ENCODE data around the gene SOD1. TPM values are rescaled to one million over a fixed set of nuclear protein-coding genes. Genes with fewer than 3 reads are reported as not detected.

Gene SOD1
- total RNA-seq, 3 donors from 2014 or later (not counting 1 experiment from before 2014, with no cell fraction given): 57.9 to 75.7 (median 64.8) TPM

GRCh38 chr21:31688603-31689368 is 29.3 kb downstream of the SOD1 start:
- H3K9me3 ChIP-seq (ENCODE audit: control insufficient read depth, insufficient read depth, low read length): no peaks in the 10 kb centered on the region
- Mint-ChIP-seq H3K4me1 (peaks cover 0 to 5% of the 10 kb centered on the region in 2 donors), H3K36me3 (peaks cover 14% of the 10 kb centered on the region), H3K27me3 (ENCODE audit: low read depth in 2 of 2) (no peaks in the 10 kb centered on the region), H3K9me3 (no peaks in the 10 kb centered on the region), H3K27ac (no peak overlapping the region), H3K4me3 (no peak overlapping the region)
- TF ChIP-seq, protein P1, sequence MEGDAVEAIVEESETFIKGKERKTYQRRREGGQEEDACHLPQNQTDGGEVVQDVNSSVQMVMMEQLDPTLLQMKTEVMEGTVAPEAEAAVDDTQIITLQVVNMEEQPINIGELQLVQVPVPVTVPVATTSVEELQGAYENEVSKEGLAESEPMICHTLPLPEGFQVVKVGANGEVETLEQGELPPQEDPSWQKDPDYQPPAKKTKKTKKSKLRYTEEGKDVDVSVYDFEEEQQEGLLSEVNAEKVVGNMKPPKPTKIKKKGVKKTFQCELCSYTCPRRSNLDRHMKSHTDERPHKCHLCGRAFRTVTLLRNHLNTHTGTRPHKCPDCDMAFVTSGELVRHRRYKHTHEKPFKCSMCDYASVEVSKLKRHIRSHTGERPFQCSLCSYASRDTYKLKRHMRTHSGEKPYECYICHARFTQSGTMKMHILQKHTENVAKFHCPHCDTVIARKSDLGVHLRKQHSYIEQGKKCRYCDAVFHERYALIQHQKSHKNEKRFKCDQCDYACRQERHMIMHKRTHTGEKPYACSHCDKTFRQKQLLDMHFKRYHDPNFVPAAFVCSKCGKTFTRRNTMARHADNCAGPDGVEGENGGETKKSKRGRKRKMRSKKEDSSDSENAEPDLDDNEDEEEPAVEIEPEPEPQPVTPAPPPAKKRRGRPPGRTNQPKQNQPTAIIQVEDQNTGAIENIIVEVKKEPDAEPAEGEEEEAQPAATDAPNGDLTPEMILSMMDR (IDR thresholded peaks at IDR 0.05): no peak
- DNase-seq: no peak
- H3K36me3 ChIP-seq (ENCODE audit: control insufficient read depth, insufficient read depth, low read length): peaks cover 85% of the 10 kb centered on the region
- no peaks in the 10 kb centered on the region for H3K4me1 ChIP-seq (ENCODE audit: control insufficient read depth, insufficient read depth, low read length)
- H3K4me3 ChIP-seq (ENCODE audit: low read length): no peak overlapping the region
- intact Hi-C loops (cut with micrococcal nuclease): no loop called here
- no peak for ATAC-seq
- no peaks in the 10 kb centered on the region for H3K27me3 ChIP-seq (ENCODE audit: control insufficient read depth, insufficient read depth, low read length)
- no peak overlapping the region for H3K27ac ChIP-seq (ENCODE audit: low read length)
- 94% methylated on average over 5 of the region's 5 CpGs for WGBS (ENCODE audit: insufficient coverage)

DNA sequence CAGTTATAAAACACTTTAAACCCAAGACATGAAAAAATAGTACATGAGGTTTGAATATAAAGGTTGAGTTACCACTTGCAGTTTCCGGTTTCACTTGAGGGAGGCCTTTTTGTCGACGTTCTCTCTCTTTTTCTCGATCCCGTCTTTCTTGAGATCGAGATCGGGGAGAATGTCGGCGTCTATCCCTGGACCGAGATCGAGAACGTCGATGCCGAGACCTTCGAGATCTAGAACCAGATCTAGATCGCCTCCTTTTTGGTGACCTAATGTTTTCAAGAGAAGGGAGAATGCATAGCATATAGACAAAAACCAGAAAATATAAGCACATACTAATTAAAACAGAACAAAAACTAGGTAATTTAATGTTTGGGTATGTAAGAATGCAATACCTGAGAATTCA is 33.7 kb downstream of the SOD1 start:
- H3K4me1 ChIP-seq (ENCODE audit: control insufficient read depth, insufficient read depth, low read length): no peaks in the 10 kb centered on the region
- H3K4me3 ChIP-seq (ENCODE audit: low read length): no peak overlapping the region
- peaks cover 4 to 5% of the 10 kb centered on the region in 2 donors for H3K4me1 Mint-ChIP-seq
- TF ChIP-seq, protein P1 (IDR thresholded peaks at IDR 0.05): no peak
- peaks cover 9% of the 10 kb centered on the region for H3K36me3 Mint-ChIP-seq
- no peak overlapping the region for H3K27ac Mint-ChIP-seq
- H3K27ac ChIP-seq (ENCODE audit: low read length): no peak overlapping the region
- H3K4me3 Mint-ChIP-seq: no peak overlapping the region
- DNase-seq (no peak), ATAC-seq (no peak)
- H3K9me3 ChIP-seq (ENCODE audit: control insufficient read depth, insufficient read depth, low read length): no peaks in the 10 kb centered on the region
- H3K36me3 ChIP-seq (ENCODE audit: control insufficient read depth, insufficient read depth, low read length): peaks cover 89% of the 10 kb centered on the region
- 98% methylated on average over 15 of the region's 16 CpGs for WGBS (ENCODE audit: insufficient coverage)
- no peaks in the 10 kb centered on the region for H3K9me3 Mint-ChIP-seq
- no peaks in the 10 kb centered on the region for H3K27me3 Mint-ChIP-seq (ENCODE audit: low read depth in 2 of 2)
- intact Hi-C loops (cut with micrococcal nuclease): no loop called here
- no peaks in the 10 kb centered on the region for H3K27me3 ChIP-seq (ENCODE audit: control insufficient read depth, insufficient read depth, low read length)

- no peak overlapping the region for H3K27ac ChIP-seq (ENCODE audit: low read length)
- H3K27me3 ChIP-seq (ENCODE audit: control insufficient read depth, insufficient read depth, low read length): no peaks in the 10 kb centered on the region
- H3K4me3 ChIP-seq (ENCODE audit: low read length): no peak overlapping the region
- TF ChIP-seq, protein P1 (IDR thresholded peaks at IDR 0.05): no peak
- intact Hi-C loops (cut with micrococcal nuclease): no loop called here
- H3K9me3 Mint-ChIP-seq: no peaks in the 10 kb centered on the region
- H3K27me3 Mint-ChIP-seq (ENCODE audit: low read depth in 2 of 2): no peaks in the 10 kb centered on the region
- no peak overlapping the region for H3K4me3 Mint-ChIP-seq
- 96% methylated on average over 6 of the region's 6 CpGs for WGBS (ENCODE audit: insufficient coverage)
- peaks cover 5 to 12% of the 10 kb centered on the region in 2 donors for H3K4me1 Mint-ChIP-seq
- peaks cover 20% of the 10 kb centered on the region for H3K36me3 Mint-ChIP-seq
- H3K27ac Mint-ChIP-seq: peak overlapping the region in 1 of 2 donors; percentile 11
- H3K4me1 ChIP-seq (ENCODE audit: control insufficient read depth, insufficient read depth, low read length): no peaks in the 10 kb centered on the region
- DNase-seq (no peak), ATAC-seq (no peak)
- H3K9me3 ChIP-seq (ENCODE audit: control insufficient read depth, insufficient read depth, low read length): no peaks in the 10 kb centered on the region
- H3K36me3 ChIP-seq (ENCODE audit: control insufficient read depth, insufficient read depth, low read length): peaks cover 86% of the 10 kb centered on the region
Observed at GRCh38 chr21:31696424-31696823, 36.9 kb downstream of the SOD1 start.

DNA sequence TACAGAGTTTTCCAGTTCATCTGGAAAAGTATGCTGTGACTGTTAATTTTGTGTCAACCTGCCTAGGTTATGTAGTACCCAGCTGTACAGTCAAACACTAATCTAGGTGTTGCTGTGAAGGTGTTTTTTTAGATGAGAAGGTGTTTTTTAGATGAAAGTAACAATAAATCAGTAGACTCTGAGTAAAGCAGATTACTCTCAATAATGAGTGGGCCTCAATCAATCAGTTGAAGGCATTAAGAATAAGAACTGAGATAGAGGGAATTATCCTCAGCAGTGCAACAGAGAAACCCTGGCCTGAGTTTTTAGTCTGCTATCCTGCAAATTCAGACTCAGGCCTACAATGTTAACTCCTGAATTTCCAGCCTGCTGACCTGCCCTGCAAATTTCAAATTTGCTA is 39.0 kb downstream of the SOD1 start:
- H3K27ac Mint-ChIP-seq: no peak overlapping the region
- intact Hi-C loops (cut with micrococcal nuclease): no loop called here

More for the DNA sequence above, 39.0 kb downstream of the SOD1 start:
- Mint-ChIP-seq H3K4me3 (no peak overlapping the region), H3K4me1 (peaks cover 5 to 12% of the 10 kb centered on the region in 2 donors), H3K36me3 (peaks cover 23% of the 10 kb centered on the region), H3K9me3 (no peaks in the 10 kb centered on the region), H3K27me3 (ENCODE audit: low read depth in 2 of 2) (no peaks in the 10 kb centered on the region)
- TF ChIP-seq, protein P1 (IDR thresholded peaks at IDR 0.05): no peak
- Histone ChIP-seq H3K27ac (ENCODE audit: low read length) (no peak overlapping the region), H3K36me3 (ENCODE audit: control insufficient read depth, insufficient read depth, low read length) (peaks cover 86% of the 10 kb centered on the region), H3K9me3 (ENCODE audit: control insufficient read depth, insufficient read depth, low read length) (no peaks in the 10 kb centered on the region), H3K27me3 (ENCODE audit: control insufficient read depth, insufficient read depth, low read length) (no peaks in the 10 kb centered on the region), H3K4me3 (ENCODE audit: low read length) (no peak overlapping the region), H3K4me1 (ENCODE audit: control insufficient read depth, insufficient read depth, low read length) (no peaks in the 10 kb centered on the region)
- ATAC-seq: no peak
- no peak for DNase-seq
